ENCODE results near the gene CPED1. TPM values are rescaled to one million over a fixed set of nuclear protein-coding genes. Genes with fewer than 3 reads are reported as not detected.

The CPED1 gene
- total RNA-seq, 1 experiment from 2014 or later, result 1.8 TPM

DNA sequence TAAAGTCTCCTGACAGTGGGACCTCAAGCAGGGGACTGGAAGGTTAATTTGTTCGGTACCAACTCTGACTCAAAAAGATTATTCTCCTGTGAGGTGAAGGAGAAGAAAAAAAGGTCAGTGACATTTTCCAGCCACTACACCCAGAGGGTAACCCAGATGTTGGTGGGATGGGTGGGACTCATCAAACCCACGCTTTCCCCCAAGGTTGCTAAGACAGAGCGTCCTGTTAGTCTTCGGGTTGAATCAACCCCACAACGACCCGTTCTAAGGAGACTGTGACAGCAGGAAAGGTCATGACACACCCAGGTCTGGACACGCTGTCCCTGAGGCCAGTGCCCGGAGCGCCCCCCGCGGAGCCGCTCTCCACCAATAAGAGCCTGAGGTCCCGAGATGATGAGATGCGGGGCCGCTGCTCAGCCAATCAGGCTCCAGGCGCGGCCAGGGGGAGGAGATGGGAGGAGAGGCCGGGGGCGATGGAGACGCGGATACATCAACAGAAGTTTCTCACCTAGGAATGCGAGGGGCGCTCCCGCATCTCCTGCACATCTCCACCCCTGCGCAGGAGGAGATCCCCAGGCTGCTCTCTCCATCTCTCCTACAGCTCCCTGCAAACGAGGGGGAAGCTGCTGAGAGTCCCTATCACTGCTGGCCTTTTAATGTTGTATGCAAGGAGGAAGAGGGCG is 340.1 kb downstream of the CPED1 start, which contains the start of gene WNT16:
Gene WNT16 (plus strand): TSS at position 493 of the 683 bp plus-strand sequence. CDS start 293 bp downstream, outside the sequence.
- Histone ChIP-seq H2AFZ (ENCODE audit: low read length) (no peak within 1 kb of the TSS), H3K4me1 (ENCODE audit: insufficient read depth, low read length) (no peaks in the 10 kb centered on the region), H3F3A (ENCODE audit: low read length, unreplicated experiment) (no peaks in the 10 kb centered on the region), H3K27ac (ENCODE audit: low read length) (no peak within 1 kb of the TSS), H3K9me2 (replicated peaks; ENCODE audit: low read length) (no peaks in the 10 kb centered on the region), H4K20me1 (ENCODE audit: low read length) (no peaks in the 10 kb centered on the region), H3K9me3 (ENCODE audit: low read length) (no peaks in the 10 kb centered on the region), H3K79me2 (ENCODE audit: low read length) (no peaks in the 10 kb centered on the region), H3K36me3 (ENCODE audit: low read depth, low read length) (no peaks in the 10 kb centered on the region), H3K4me2 (ENCODE audit: low read length) (no peak within 1 kb of the TSS), H3K9ac (ENCODE audit: low read length) (no peak within 1 kb of the TSS), H3K27me3 (ENCODE audit: low read length) (peaks cover 42% of the 10 kb centered on the region), H3K4me3 (ENCODE audit: low read length) (no peak within 1 kb of the TSS)
- no peak for ATAC-seq
- intact Hi-C loops (cut with micrococcal nuclease), result no loop called here
- no TSS peak for BruUV-seq (replicated peaks)
- CTCF ChIA-PET, result no interaction called here
- no peak for DNase-seq
- no peak for TF ChIP-seq CTCF (conservative IDR thresholded peaks at IDR 0.05; ENCODE audit: low read depth, low read length)
- TF ChIP-seq EZH2phosphoT487 (IDR thresholded peaks at IDR 0.05; ENCODE audit: borderline replicate concordance, low read length), result no peak
- TF ChIP-seq EZH2 (IDR thresholded peaks at IDR 0.05; ENCODE audit: low read length, unreplicated experiment), result no peak
- POLR2A ChIA-PET (ENCODE audit: unreplicated experiment), result no interaction called here

- Histone ChIP-seq H4K20me1 (ENCODE audit: low read length) (no peaks in the 10 kb centered on the region), H3K79me2 (ENCODE audit: low read length) (no peaks in the 10 kb centered on the region), H3K27me3 (ENCODE audit: low read length) (peaks cover 49% of the 10 kb centered on the region), H3K4me1 (ENCODE audit: insufficient read depth, low read length) (no peaks in the 10 kb centered on the region), H3F3A (ENCODE audit: low read length, unreplicated experiment) (no peaks in the 10 kb centered on the region), H3K9me3 (ENCODE audit: low read length) (no peaks in the 10 kb centered on the region), H3K9me2 (replicated peaks; ENCODE audit: low read length) (no peaks in the 10 kb centered on the region), H3K27ac (ENCODE audit: low read length) (no peak overlapping the region), H3K4me2 (ENCODE audit: low read length) (no peak overlapping the region), H3K36me3 (ENCODE audit: low read depth, low read length) (no peaks in the 10 kb centered on the region), H3K4me3 (ENCODE audit: low read length) (no peak overlapping the region), H3K9ac (ENCODE audit: low read length) (no peak overlapping the region), H2AFZ (ENCODE audit: low read length) (no peak overlapping the region)
- ChIA-PET POLR2A (ENCODE audit: unreplicated experiment) (no interaction called here), CTCF (no interaction called here)
- intact Hi-C loops (cut with micrococcal nuclease), result loop anchor here (10.0 kb wide), 3 partner anchors 55 to 665 kb away; partner anchors contain the start of gene CPED1
- DNase-seq, result no peak
- no peak for ATAC-seq
- TF ChIP-seq EZH2phosphoT487 (IDR thresholded peaks at IDR 0.05; ENCODE audit: borderline replicate concordance, low read length) (no peak), CTCF (conservative IDR thresholded peaks at IDR 0.05; ENCODE audit: low read depth, low read length) (no peak), EZH2 (IDR thresholded peaks at IDR 0.05; ENCODE audit: low read length, unreplicated experiment) (no peak)
- no TSS peak for BruUV-seq (replicated peaks)
These were observed 340.9 kb downstream of the CPED1 start for GRCh38 chr7:121329191-121330052.

Measured in PC-3 (cell line).